GM18502 (cell line): Measurements from ENCODE around the gene BRAF.
A peak's percentile ranks its signal among the peaks of the same experiment; 100 is the strongest.
"Not testable (repeated sequence)": the region's sequence is repeated elsewhere in the genome, so short reads cannot be mapped to it uniquely, and the experiment has no call there.

ENCODE experiments used
- ATAC-seq: cut with Tn5 transposase; IDR thresholded peaks from one replicate; pipeline ENCODE4 v1.9.1; 2021; ENCODE audit warnings: mild to moderate bottlenecking; ENCODE audit not compliant: unreplicated experiment, poor library complexity

Gene BRAF

GRCh38 chr7:140883378-140883777 lies 41.4 kb downstream of the BRAF start:
- no peak for ATAC-seq

- ATAC-seq, result not testable (repeated sequence)
Measured at GRCh38 chr7:140882834-140883233, 41.9 kb downstream of the BRAF start.

GRCh38 chr7:140881507-140882228 lies 43.1 kb downstream of the BRAF start:
- peak; percentile 63 for ATAC-seq

GRCh38 chr7:140877249-140877524 lies 47.5 kb downstream of the BRAF start:
- ATAC-seq, result no peak

GRCh38 chr7:140876519-140877248 lies 48.0 kb downstream of the BRAF start:
- peak; percentile 92 for ATAC-seq

GRCh38 chr7:140873434-140873833 lies 51.3 kb downstream of the BRAF start:
- no peak for ATAC-seq

GRCh38 chr7:140870003-140870402 lies 54.7 kb downstream of the BRAF start:
- ATAC-seq, result no peak

GRCh38 chr7:140869430-140869829 lies 55.3 kb downstream of the BRAF start:
- ATAC-seq, result no peak

- no peak for ATAC-seq
Measured at GRCh38 chr7:140867467-140868462, 57.0 kb downstream of the BRAF start.

- ATAC-seq, result no peak
Measured at GRCh38 chr7:140866926-140867325, 57.8 kb downstream of the BRAF start.

GRCh38 chr7:140864732-140865131 lies 60.0 kb downstream of the BRAF start:
- ATAC-seq, result no peak

- no peak for ATAC-seq
Measured at GRCh38 chr7:140863867-140864266, 60.9 kb downstream of the BRAF start.

- ATAC-seq, result no peak
Measured at GRCh38 chr7:140863184-140863583, 61.5 kb downstream of the BRAF start.

GRCh38 chr7:140857048-140857447 lies 67.7 kb downstream of the BRAF start:
- ATAC-seq, result no peak

- ATAC-seq, result no peak
Measured at GRCh38 chr7:140841166-140841715, 83.5 kb downstream of the BRAF start.

GRCh38 chr7:140831724-140832123 lies 93.0 kb downstream of the BRAF start:
- ATAC-seq, result no peak

GRCh38 chr7:140829720-140830119 lies 95.0 kb downstream of the BRAF start:
- ATAC-seq, result no peak

- no peak for ATAC-seq
Measured at GRCh38 chr7:140828741-140829140, 96.0 kb downstream of the BRAF start.

- not testable (repeated sequence) for ATAC-seq
Measured at GRCh38 chr7:140817383-140817782, 107.3 kb downstream of the BRAF start.

GRCh38 chr7:140810830-140811556 lies 113.7 kb downstream of the BRAF start:
- peak; percentile 88 for ATAC-seq
